Measurements from ENCODE around the gene PCCA. TPM values are rescaled to one million over a fixed set of nuclear protein-coding genes. Genes with fewer than 3 reads are reported as not detected.

The PCCA gene
- total RNA-seq, 4 donors from 2014 or later: 40.1 to 82.8 (median 61.1) TPM

- TF ChIP-seq CTCF (IDR thresholded peaks at IDR 0.05; ENCODE audit: low read depth): no peak
Observed at GRCh38 chr13:100491164-100491842, 402.4 kb downstream of the PCCA start.

GRCh38 chr13:100493418-100493817, 404.5 kb downstream of the PCCA start:
- TF ChIP-seq CTCF (IDR thresholded peaks at IDR 0.05; ENCODE audit: low read depth): no peak

- no peak for TF ChIP-seq CTCF (IDR thresholded peaks at IDR 0.05; ENCODE audit: low read depth)
Observed at GRCh38 chr13:100495455-100495854, 406.6 kb downstream of the PCCA start.

- no peak for TF ChIP-seq CTCF (IDR thresholded peaks at IDR 0.05; ENCODE audit: low read depth)
Observed at GRCh38 chr13:100497389-100497788, 408.5 kb downstream of the PCCA start.

GRCh38 chr13:100502446-100502845, 413.6 kb downstream of the PCCA start:
- no peak for TF ChIP-seq CTCF (IDR thresholded peaks at IDR 0.05; ENCODE audit: low read depth)

- no peak for TF ChIP-seq CTCF (IDR thresholded peaks at IDR 0.05; ENCODE audit: low read depth)
Observed at GRCh38 chr13:100503622-100504021, 414.7 kb downstream of the PCCA start.

GRCh38 chr13:100506154-100506553, 417.3 kb downstream of the PCCA start:
- TF ChIP-seq CTCF (IDR thresholded peaks at IDR 0.05; ENCODE audit: low read depth): no peak

Data from subcutaneous adipose tissue (tissue), 4 donors.